PC-9 (cell line): ENCODE results near the gene SLC6A17. TPM values are rescaled to one million over a fixed set of nuclear protein-coding genes. Genes with fewer than 3 reads are reported as not detected.

Source experiments
- BruUV-seq: library from RNA; stranded (reverse); fragments of 400-500 nt; replicated peaks from 2 replicates; lab custom pipeline; 2021; lab: Mats Ljungman, UMichigan
- CTCF ChIA-PET: fragments of 300-600 bp; sonication (Branson Sonifier 250); formaldehyde crosslinking; loops from one replicate; lab custom pipeline; 2022; ENCODE audit warnings: antibody characterized with exemption; lab: Charles Lee
- POLR2A ChIA-PET: fragments of 300-600 bp; sonication (Branson Sonifier 250); formaldehyde crosslinking; loops from one replicate; lab custom pipeline; 2022; ENCODE audit warnings: antibody characterized with exemption; ENCODE audit not compliant: unreplicated experiment; lab: Charles Lee
- DNase-seq, 2 experiments: peaks; one replicate each; pipeline versions ENCODE4 v3.0.0 to v3.0.0-alpha.2; 2015 to 2022; ENCODE audit warnings: mixed read lengths in 1 of 2
- H2AFZ ChIP-seq: fragments of 200-600 bp; sonication (generic); 2 replicates; pipeline ENCODE4 v1.8.1; 2017; ENCODE audit warnings: antibody characterized with exemption
- H3F3A ChIP-seq: fragments of 200-600 bp; sonication (generic); 2 replicates; pipeline ENCODE4 v1.8.1; 2017; ENCODE audit warnings: antibody characterized with exemption, mild to moderate bottlenecking, low read depth; ENCODE audit not compliant: insufficient read depth
- H3K27ac ChIP-seq: fragments of 200-600 bp; sonication (generic); 2 replicates; pipeline ENCODE4 v1.6.1; 2016; ENCODE audit warnings: mixed run types
- H3K27me3 ChIP-seq: fragments of 200-600 bp; sonication (generic); 2 replicates; pipeline ENCODE4 v1.6.1; 2016; ENCODE audit warnings: low read depth, mixed run types; ENCODE audit not compliant: insufficient read depth
- H3K36me3 ChIP-seq: fragments of 200-600 bp; sonication (generic); 2 replicates; pipeline ENCODE4 v1.6.1; 2016; ENCODE audit warnings: low read depth, mixed run types
- H3K4me1 ChIP-seq: fragments of 200-600 bp; sonication (generic); replicated peaks from 2 replicates; pipeline ENCODE4 v1.6.1; 2016; ENCODE audit warnings: mixed run types; ENCODE audit not compliant: insufficient read depth
- H3K4me2 ChIP-seq: fragments of 200-600 bp; sonication (generic); 2 replicates; pipeline ENCODE4 v1.6.1; 2017; ENCODE audit warnings: mixed run types
- H3K4me3 ChIP-seq: fragments of 200-600 bp; sonication (generic); 2 replicates; pipeline ENCODE4 v1.6.1; 2016; ENCODE audit warnings: mixed run types
- H3K79me2 ChIP-seq: fragments of 200-600 bp; sonication (generic); 2 replicates; pipeline ENCODE4 v1.6.1; 2017; ENCODE audit warnings: low read depth, mixed run types
- H3K9me2 ChIP-seq: fragments of 200-600 bp; sonication (generic); 2 replicates; pipeline ENCODE4 v1.8.1; 2017; ENCODE audit warnings: mild to moderate bottlenecking; ENCODE audit not compliant: insufficient read depth
- H3K9me3 ChIP-seq: fragments of 200-600 bp; sonication (generic); 2 replicates; pipeline ENCODE4 v1.8.1; 2016; ENCODE audit warnings: low read depth; ENCODE audit not compliant: insufficient read depth
- H4K20me1 ChIP-seq: fragments of 200-600 bp; sonication (generic); 2 replicates; pipeline ENCODE4 v1.8.1; 2017; ENCODE audit not compliant: insufficient read depth
- EZH2 ChIP-seq: fragments of 200-600 bp; sonication (generic); IDR thresholded peaks from 2 replicates; pipeline ENCODE4 v1.8.0; 2017; ENCODE audit warnings: antibody characterized with exemption, low read depth
- intact Hi-C: fragments of 100-400 bp; cut with micrococcal nuclease; formaldehyde crosslinking; loops from one replicate; pipeline ENCODE4 v1.10.0; 2022; ENCODE audit not compliant: unreplicated experiment
- total RNA-seq: library from RNA; stranded (reverse); gene quantifications from 2 replicates; pipeline ENCODE4 v1.2.3, GENCODE V29; 2021
- TF ChIP-seq, protein P1 (sequence below): fragments of 200-600 bp; sonication (generic); conservative IDR thresholded peaks from 2 replicates; pipeline ENCODE4 v1.6.1; 2017; ENCODE audit warnings: mixed run types, antibody characterized with exemption, mild to moderate bottlenecking, moderate library complexity

Gene SLC6A17
- total RNA-seq, 1 experiment from 2014 or later = 4.5 TPM

DNA sequence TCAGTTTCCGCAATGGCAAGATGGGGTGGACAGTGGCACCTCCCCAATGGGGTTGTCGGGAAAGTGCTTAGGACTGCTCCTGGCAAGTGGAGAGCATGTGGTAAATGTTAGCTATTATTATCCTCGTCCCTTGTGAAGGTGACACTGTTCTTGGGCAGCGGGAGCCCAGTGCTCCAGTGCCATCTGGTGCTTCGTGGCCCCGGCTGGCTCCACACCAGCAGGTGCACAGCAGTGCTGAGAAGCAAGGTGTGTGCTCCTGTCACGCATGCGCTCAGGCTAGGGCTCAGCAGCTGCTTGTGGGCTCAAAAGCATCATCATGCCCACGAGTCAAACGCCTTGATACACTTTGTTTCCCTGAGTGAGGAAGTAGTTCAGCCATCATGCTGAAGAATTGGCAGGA, 34.9 kb downstream of the SLC6A17 start:
- Histone ChIP-seq H3K79me2 (no peaks in the 10 kb centered on the region), H3K9me3 (no peaks in the 10 kb centered on the region), H2AFZ (no peak overlapping the region), H3K27ac (no peak overlapping the region), H3K4me3 (no peak overlapping the region), H3K4me2 (no peak overlapping the region), H3F3A (peaks cover 38% of the 10 kb centered on the region), H3K27me3 (no peaks in the 10 kb centered on the region), H3K4me1 (peaks cover 52% of the 10 kb centered on the region), H3K36me3 (no peaks in the 10 kb centered on the region), H3K9me2 (no peaks in the 10 kb centered on the region), H4K20me1 (no peaks in the 10 kb centered on the region)
- TF ChIP-seq, protein P1, sequence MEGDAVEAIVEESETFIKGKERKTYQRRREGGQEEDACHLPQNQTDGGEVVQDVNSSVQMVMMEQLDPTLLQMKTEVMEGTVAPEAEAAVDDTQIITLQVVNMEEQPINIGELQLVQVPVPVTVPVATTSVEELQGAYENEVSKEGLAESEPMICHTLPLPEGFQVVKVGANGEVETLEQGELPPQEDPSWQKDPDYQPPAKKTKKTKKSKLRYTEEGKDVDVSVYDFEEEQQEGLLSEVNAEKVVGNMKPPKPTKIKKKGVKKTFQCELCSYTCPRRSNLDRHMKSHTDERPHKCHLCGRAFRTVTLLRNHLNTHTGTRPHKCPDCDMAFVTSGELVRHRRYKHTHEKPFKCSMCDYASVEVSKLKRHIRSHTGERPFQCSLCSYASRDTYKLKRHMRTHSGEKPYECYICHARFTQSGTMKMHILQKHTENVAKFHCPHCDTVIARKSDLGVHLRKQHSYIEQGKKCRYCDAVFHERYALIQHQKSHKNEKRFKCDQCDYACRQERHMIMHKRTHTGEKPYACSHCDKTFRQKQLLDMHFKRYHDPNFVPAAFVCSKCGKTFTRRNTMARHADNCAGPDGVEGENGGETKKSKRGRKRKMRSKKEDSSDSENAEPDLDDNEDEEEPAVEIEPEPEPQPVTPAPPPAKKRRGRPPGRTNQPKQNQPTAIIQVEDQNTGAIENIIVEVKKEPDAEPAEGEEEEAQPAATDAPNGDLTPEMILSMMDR = no peak
- no peak for TF ChIP-seq EZH2
- no peak for DNase-seq
- BruUV-seq = no TSS peak
- intact Hi-C loops = no loop called here
- ChIA-PET CTCF (no interaction called here), POLR2A (no interaction called here)

DNA sequence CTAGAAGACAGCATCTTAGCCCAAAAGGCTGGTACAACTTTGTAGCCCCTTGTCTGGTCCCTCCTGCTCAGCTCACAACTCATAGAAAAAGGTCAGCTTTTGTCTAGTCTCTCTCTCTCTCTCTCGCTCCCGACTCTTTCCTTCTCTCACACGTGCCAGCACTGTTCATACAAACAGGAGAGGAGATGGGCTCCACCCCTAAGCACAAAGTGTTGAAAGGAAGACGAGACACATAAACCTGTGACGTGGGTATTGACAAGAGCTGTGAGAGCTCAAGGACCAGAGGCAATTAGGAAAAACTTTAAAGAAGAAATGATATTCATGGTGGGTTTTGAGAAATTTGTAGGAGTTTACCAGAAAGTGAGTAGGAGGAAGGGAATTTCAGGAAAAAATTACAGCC, 36.3 kb downstream of the SLC6A17 start:
- peak overlapping the region; percentile 89 for H3K27ac ChIP-seq
- peaks cover 62% of the 10 kb centered on the region for H3K4me1 ChIP-seq
- no peak for DNase-seq
- H3K4me3 ChIP-seq = no peak overlapping the region; the same call in 1 of the 2 replicates
- H3F3A ChIP-seq = peaks cover 43% of the 10 kb centered on the region
- POLR2A ChIA-PET = interaction anchor here (0.8 kb wide), 1 partner anchor 531 kb away, joined by 5 read pairs; the partner anchor contains the start of gene GSTM4
- intact Hi-C loops = no loop called here
- TF ChIP-seq EZH2 = no peak
- TF ChIP-seq, protein P1 = no peak
- no peaks in the 10 kb centered on the region for H3K79me2 ChIP-seq
- no peaks in the 10 kb centered on the region for H3K9me2 ChIP-seq
- no peaks in the 10 kb centered on the region for H3K27me3 ChIP-seq
- CTCF ChIA-PET = interaction anchor here (0.6 kb wide), 1 partner anchor 198 kb away, joined by 3 read pairs; no protein-coding TSS in a partner anchor
- H3K36me3 ChIP-seq = no peaks in the 10 kb centered on the region
- BruUV-seq = no TSS peak
- H3K9me3 ChIP-seq = no peaks in the 10 kb centered on the region
- peak overlapping the region; percentile 78 for H3K4me2 ChIP-seq
- no peaks in the 10 kb centered on the region for H4K20me1 ChIP-seq
- no peak overlapping the region for H2AFZ ChIP-seq

DNA sequence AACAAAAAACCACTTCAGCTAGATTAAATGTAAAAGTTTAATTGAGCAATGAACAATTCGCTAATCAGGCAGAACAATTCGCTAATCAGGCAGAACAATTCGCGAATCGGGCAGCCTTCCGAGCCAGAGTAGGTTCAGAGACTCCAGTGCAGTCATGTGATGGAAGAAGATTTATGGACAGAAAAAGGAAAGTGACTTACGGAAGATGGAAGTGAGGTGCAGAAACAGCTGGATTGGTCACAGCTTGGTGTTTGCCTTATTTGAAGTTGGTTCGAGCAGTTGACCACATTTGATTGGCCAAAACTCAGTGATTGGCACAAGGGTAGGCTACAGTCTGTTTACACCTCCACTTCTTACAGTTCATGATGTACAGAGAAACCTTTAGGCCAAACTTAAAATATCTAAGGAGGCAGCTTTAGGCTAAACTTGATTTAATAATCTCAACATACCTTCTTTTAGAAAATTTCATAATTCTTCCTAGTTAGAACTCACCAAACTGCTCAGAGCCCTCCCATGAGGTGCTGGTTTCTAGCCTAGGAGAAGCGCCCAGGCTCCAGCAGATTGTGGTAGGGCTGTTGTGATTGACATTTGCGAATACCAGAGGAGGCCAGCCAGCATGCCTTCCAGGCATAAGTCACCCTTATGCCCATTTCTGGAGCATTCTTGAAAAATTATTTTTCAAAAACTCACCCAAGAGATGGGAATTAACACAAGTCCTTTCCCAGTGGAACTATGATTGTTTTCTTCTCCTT, 37.0 kb downstream of the SLC6A17 start:
- Histone ChIP-seq H3K4me2 (peak overlapping the region; percentile 78), H3K9me3 (no peaks in the 10 kb centered on the region), H3K4me3 (peak overlapping the region; percentile 37; the same call in 1 of the 2 replicates), H3K9me2 (no peaks in the 10 kb centered on the region), H4K20me1 (no peaks in the 10 kb centered on the region), H2AFZ (no peak overlapping the region), H3F3A (peaks cover 43% of the 10 kb centered on the region), H3K4me1 (peaks cover 62% of the 10 kb centered on the region), H3K79me2 (no peaks in the 10 kb centered on the region), H3K27ac (peak overlapping the region; percentile 89), H3K27me3 (no peaks in the 10 kb centered on the region), H3K36me3 (no peaks in the 10 kb centered on the region)
- DNase-seq = peak; percentile 69 to 93
- intact Hi-C loops = no loop called here
- ChIA-PET POLR2A (no interaction called here), CTCF (no interaction called here)
- TF ChIP-seq EZH2 = no peak
- TF ChIP-seq, protein P1 = no peak
- BruUV-seq = no TSS peak
